ENCODE data around the gene FOXO6. TPM values are rescaled to one million over a fixed set of nuclear protein-coding genes. Genes with fewer than 3 reads are reported as not detected.
A peak's percentile ranks its signal among the peaks of the same experiment; 100 is the strongest.

FOXO6 gene
- total and polyA plus RNA-seq, 12 donors = 0.30 to 2.6 (median 1.3) TPM

GRCh38 chr1:41420351-41420750, 59.1 kb downstream of the FOXO6 start:
- H3K27ac ChIP-seq = peak overlapping the region in 1 of 10 donors; percentile 26
- no peaks in the 10 kb centered on the region for H3K9me3 ChIP-seq
- peaks cover 6 to 24% (median 15%) of the 10 kb centered on the region in 9 donors for H3K4me1 ChIP-seq
- WGBS, 2 donors = 78 to 88% methylated on average over 4 of the region's 4 CpGs
- DNase-seq = no peak
- no peak for ATAC-seq
- H3K4me3 ChIP-seq = no peak overlapping the region
- peaks cover 0 to 2% (median 0%) of the 10 kb centered on the region in 7 donors for H3K27me3 ChIP-seq
- TF ChIP-seq, protein P1, sequence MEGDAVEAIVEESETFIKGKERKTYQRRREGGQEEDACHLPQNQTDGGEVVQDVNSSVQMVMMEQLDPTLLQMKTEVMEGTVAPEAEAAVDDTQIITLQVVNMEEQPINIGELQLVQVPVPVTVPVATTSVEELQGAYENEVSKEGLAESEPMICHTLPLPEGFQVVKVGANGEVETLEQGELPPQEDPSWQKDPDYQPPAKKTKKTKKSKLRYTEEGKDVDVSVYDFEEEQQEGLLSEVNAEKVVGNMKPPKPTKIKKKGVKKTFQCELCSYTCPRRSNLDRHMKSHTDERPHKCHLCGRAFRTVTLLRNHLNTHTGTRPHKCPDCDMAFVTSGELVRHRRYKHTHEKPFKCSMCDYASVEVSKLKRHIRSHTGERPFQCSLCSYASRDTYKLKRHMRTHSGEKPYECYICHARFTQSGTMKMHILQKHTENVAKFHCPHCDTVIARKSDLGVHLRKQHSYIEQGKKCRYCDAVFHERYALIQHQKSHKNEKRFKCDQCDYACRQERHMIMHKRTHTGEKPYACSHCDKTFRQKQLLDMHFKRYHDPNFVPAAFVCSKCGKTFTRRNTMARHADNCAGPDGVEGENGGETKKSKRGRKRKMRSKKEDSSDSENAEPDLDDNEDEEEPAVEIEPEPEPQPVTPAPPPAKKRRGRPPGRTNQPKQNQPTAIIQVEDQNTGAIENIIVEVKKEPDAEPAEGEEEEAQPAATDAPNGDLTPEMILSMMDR (IDR thresholded peaks at IDR 0.05) = no peak
- intact Hi-C loops (cut with DNase I) = loop anchor here in 1 of 10 donors (5.0 kb wide), 1 partner anchor 153 kb away; no protein-coding TSS in a partner anchor
- H3K36me3 ChIP-seq = no peaks in the 10 kb centered on the region

- H3K36me3 ChIP-seq = no peaks in the 10 kb centered on the region
- peaks cover 0 to 2% (median 0%) of the 10 kb centered on the region in 7 donors for H3K27me3 ChIP-seq
- peaks cover 6 to 24% (median 15%) of the 10 kb centered on the region in 9 donors for H3K4me1 ChIP-seq
- H3K27ac ChIP-seq = peak overlapping the region in 1 of 10 donors; percentile 26
- 70 to 80% methylated on average over 3 of the region's 3 CpGs for WGBS, 2 donors
- intact Hi-C loops (cut with DNase I) = loop anchor here in 1 of 10 donors (5.0 kb wide), 1 partner anchor 154 kb away; no protein-coding TSS in a partner anchor
- no peak overlapping the region for H3K4me3 ChIP-seq
- no peaks in the 10 kb centered on the region for H3K9me3 ChIP-seq
- ATAC-seq (no peak), DNase-seq (no peak)
- TF ChIP-seq, protein P1 (IDR thresholded peaks at IDR 0.05) = no peak
Measured at GRCh38 chr1:41420860-41421259, 59.6 kb downstream of the FOXO6 start.

- intact Hi-C loops (cut with DNase I) = loop anchor here in 1 of 10 donors (5.0 kb wide), 1 partner anchor 155 kb away; no protein-coding TSS in a partner anchor
- no peak overlapping the region for H3K27ac ChIP-seq
Measured at GRCh38 chr1:41422306-41422705, 61.1 kb downstream of the FOXO6 start.

DNA sequence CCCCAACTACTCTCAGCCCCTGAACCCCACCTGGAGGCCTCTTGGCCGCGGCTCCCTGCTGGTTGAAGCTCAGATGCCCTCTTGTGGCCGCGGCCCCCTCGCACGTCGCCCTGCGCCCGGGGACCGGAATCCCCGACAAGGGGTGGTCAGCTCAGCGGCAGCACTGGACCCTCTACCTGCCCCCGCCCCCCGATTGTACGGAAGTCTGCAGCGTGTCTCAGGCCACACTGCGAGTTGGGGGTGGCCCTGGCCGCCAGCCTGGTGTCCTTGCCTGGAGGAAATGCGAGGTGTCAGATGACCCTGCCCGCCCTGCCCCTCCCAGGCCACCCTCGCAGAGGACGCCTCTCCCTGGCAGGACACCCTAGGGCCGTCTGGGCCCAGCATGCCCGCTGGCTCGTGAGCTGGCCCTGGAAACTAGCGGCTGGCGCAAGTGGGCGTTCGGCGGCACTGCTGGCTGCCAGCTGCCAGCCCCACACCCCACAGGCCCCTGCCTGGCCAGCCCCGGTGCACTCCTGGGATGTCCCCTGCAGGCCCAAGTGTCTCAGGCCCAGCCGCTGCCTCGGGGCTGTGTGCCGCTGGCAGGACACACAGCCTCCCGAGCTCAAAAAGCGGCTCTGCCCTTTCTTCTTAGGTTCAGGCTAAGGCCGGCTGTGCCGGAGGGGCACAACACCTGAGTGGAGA, 62.4 kb downstream of the FOXO6 start:
- DNase-seq (peak; percentile 49 to 60), ATAC-seq (peak; percentile 56 to 84 (median 78))
- TF ChIP-seq, protein P1 (IDR thresholded peaks at IDR 0.05) = peak in 8 of 9 donors; percentile 2 to 60 (median 46)
- peaks cover 0 to 2% (median 0%) of the 10 kb centered on the region in 7 donors for H3K27me3 ChIP-seq
- H3K36me3 ChIP-seq = no peaks in the 10 kb centered on the region
- no peaks in the 10 kb centered on the region for H3K9me3 ChIP-seq
- intact Hi-C loops (cut with DNase I) = loop anchor here in 1 of 10 donors (5.0 kb wide), 1 partner anchor 156 kb away; no protein-coding TSS in a partner anchor
- 44 to 53% methylated on average over 35 to 38 of the region's 38 CpGs for WGBS, 2 donors
- peak overlapping the region in 9 of 10 donors; percentile 24 to 55 (median 43) for H3K4me3 ChIP-seq
- peaks cover 2 to 16% (median 8%) of the 10 kb centered on the region in 9 donors for H3K4me1 ChIP-seq
- peak overlapping the region in 9 of 10 donors; percentile 52 to 82 (median 75) for H3K27ac ChIP-seq

More at GRCh38 chr1:41422306-41422705, 61.1 kb downstream of the FOXO6 start:
- Histone ChIP-seq H3K27me3 (peaks cover 0 to 2% (median 0%) of the 10 kb centered on the region in 7 donors), H3K4me1 (peaks cover 6 to 24% (median 15%) of the 10 kb centered on the region in 9 donors), H3K9me3 (no peaks in the 10 kb centered on the region), H3K36me3 (no peaks in the 10 kb centered on the region), H3K4me3 (no peak overlapping the region)
- 91 to 98% methylated on average over 6 of the region's 6 CpGs for WGBS, 2 donors
- ATAC-seq (no peak), DNase-seq (no peak)
- TF ChIP-seq, protein P1 (IDR thresholded peaks at IDR 0.05) = no peak
